ENCODE measurements around the gene PDF. TPM values are rescaled to one million over a fixed set of nuclear protein-coding genes. Genes with fewer than 3 reads are reported as not detected.

PDF gene
- total and polyA plus RNA-seq, 2 donors from 2014 or later: 22.4 to 30.8 TPM

GRCh38 chr16:69325784-69326171 is 4.6 kb downstream of the PDF start:
- Histone ChIP-seq H3K9me3 (ENCODE audit: control insufficient read depth in 2 of 3, insufficient read depth in 1 of 3, low read length in 3 of 3) (no peaks in the 10 kb centered on the region), H3K9ac (ENCODE audit: low read length in 3 of 3) (peak overlapping the region in 1 of 3 donors; percentile 34), H3K4me1 (ENCODE audit: control insufficient read depth in 2 of 3, insufficient read depth in 2 of 3, low read depth in 1 of 3, low read length in 3 of 3) (peaks cover 0 to 43% (median 36%) of the 10 kb centered on the region in 3 donors), H3K36me3 (ENCODE audit: control insufficient read depth in 2 of 3, insufficient read depth in 3 of 3, low read length in 3 of 3) (peaks cover 8 to 37% (median 26%) of the 10 kb centered on the region in 3 donors), H3K27ac (ENCODE audit: low read depth in 2 of 2, low read length in 2 of 2) (peak overlapping the region; percentile 39 to 86), H3K27me3 (ENCODE audit: control insufficient read depth, insufficient read depth, low read length) (no peaks in the 10 kb centered on the region), H3K4me3 (ENCODE audit: low read length in 3 of 3) (peak overlapping the region in 1 of 3 donors; percentile 43)
- no peak for TF ChIP-seq CTCF (IDR thresholded peaks at IDR 0.05; ENCODE audit: borderline replicate concordance, extremely low read depth, insufficient read depth)
- no peak for DNase-seq
- intact Hi-C loops (cut with DNase I): no loop called here
- no peak for FAIRE-seq

GRCh38 chr16:69324585-69325253 is 5.7 kb downstream of the PDF start:
- Histone ChIP-seq H3K27ac (ENCODE audit: low read depth in 2 of 2, low read length in 2 of 2) (peak overlapping the region; percentile 32 to 59), H3K9ac (ENCODE audit: low read length in 3 of 3) (no peak overlapping the region), H3K4me3 (ENCODE audit: low read length in 3 of 3) (no peak overlapping the region), H3K4me1 (ENCODE audit: control insufficient read depth in 2 of 3, insufficient read depth in 2 of 3, low read depth in 1 of 3, low read length in 3 of 3) (peaks cover 0 to 43% (median 36%) of the 10 kb centered on the region in 3 donors), H3K9me3 (ENCODE audit: control insufficient read depth in 2 of 3, insufficient read depth in 1 of 3, low read length in 3 of 3) (no peaks in the 10 kb centered on the region), H3K27me3 (ENCODE audit: control insufficient read depth, insufficient read depth, low read length) (no peaks in the 10 kb centered on the region), H3K36me3 (ENCODE audit: control insufficient read depth in 2 of 3, insufficient read depth in 3 of 3, low read length in 3 of 3) (peaks cover 8 to 47% (median 34%) of the 10 kb centered on the region in 3 donors)
- DNase-seq (peak in 1 of 5 donors; percentile 63), FAIRE-seq (no peak)
- intact Hi-C loops (cut with DNase I): no loop called here
- no peak for TF ChIP-seq CTCF (IDR thresholded peaks at IDR 0.05; ENCODE audit: borderline replicate concordance, extremely low read depth, insufficient read depth)

GRCh38 chr16:69324013-69324531 is 6.3 kb downstream of the PDF start:
- Histone ChIP-seq H3K27ac (ENCODE audit: low read depth in 2 of 2, low read length in 2 of 2) (peak overlapping the region; percentile 32 to 44), H3K27me3 (ENCODE audit: control insufficient read depth, insufficient read depth, low read length) (no peaks in the 10 kb centered on the region), H3K4me1 (ENCODE audit: control insufficient read depth in 2 of 3, insufficient read depth in 2 of 3, low read depth in 1 of 3, low read length in 3 of 3) (peaks cover 0 to 37% (median 32%) of the 10 kb centered on the region in 3 donors), H3K9ac (ENCODE audit: low read length in 3 of 3) (no peak overlapping the region), H3K4me3 (ENCODE audit: low read length in 3 of 3) (no peak overlapping the region), H3K36me3 (ENCODE audit: control insufficient read depth in 2 of 3, insufficient read depth in 3 of 3, low read length in 3 of 3) (peaks cover 11 to 54% (median 40%) of the 10 kb centered on the region in 3 donors), H3K9me3 (ENCODE audit: control insufficient read depth in 2 of 3, insufficient read depth in 1 of 3, low read length in 3 of 3) (no peaks in the 10 kb centered on the region)
- intact Hi-C loops (cut with DNase I): no loop called here
- FAIRE-seq (no peak), DNase-seq (peak in 1 of 5 donors; percentile 82)
- TF ChIP-seq CTCF (IDR thresholded peaks at IDR 0.05; ENCODE audit: borderline replicate concordance, extremely low read depth, insufficient read depth): no peak
